Sigmoid colon (tissue), 4 donors: ENCODE results near the gene BTBD19.

Experiments used
- CTCF ChIP-seq, 4 experiments: fragments of 450-650 bp in 3 of 4; fragments of 200-600 bp in 1 of 4; IDR thresholded peaks; one replicate each; pipeline ENCODE4 v1.5.1; 2016 to 2019; ENCODE audit warnings: antibody characterized with exemption in 4 of 4, mild to moderate bottlenecking in 3 of 4, moderate library complexity in 2 of 4
- EP300 ChIP-seq, 4 donors: sonication (generic); formaldehyde crosslinking; IDR thresholded peaks; one replicate each; pipeline ENCODE4 v1.6.1; 2017; ENCODE audit warnings: antibody characterized with exemption in 4 of 4
- POLR2AphosphoS5 ChIP-seq, 4 donors: sonication (generic); formaldehyde crosslinking; IDR thresholded peaks; one replicate each; pipeline ENCODE4 v1.6.1; 2017; ENCODE audit warnings: antibody characterized with exemption in 4 of 4

DNA sequence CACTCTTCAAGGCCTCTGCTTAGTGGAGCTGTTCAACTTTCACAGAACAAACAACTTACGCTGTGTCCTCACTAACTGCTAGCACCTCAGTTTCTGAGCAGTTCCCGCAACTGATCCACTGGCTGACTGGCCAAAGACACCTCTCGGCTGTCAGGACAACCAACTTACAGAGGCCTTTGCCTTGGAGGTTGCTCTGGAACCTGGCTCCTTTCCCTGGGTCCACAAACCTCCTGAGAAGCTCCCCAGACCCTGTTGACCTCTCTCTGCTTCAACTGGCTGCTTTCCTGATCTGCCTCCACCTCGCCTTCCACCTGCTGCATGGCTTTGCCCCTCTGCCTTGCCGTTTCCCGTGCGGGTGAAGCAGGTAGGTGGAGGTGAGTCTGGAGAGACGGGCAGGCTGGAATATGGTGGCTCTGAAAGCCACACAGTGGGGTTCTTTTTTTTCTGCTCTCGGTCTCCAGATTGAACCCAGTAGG lies 13.0 kb downstream of the BTBD19 start:
- TF ChIP-seq POLR2AphosphoS5 (IDR thresholded peaks at IDR 0.05) (no peak), CTCF (IDR thresholded peaks at IDR 0.05) (no peak), EP300 (IDR thresholded peaks at IDR 0.05) (no peak)
